Peyer's patch (tissue), 4 donors: ENCODE measurements around the gene ALG3.

Source experiments
- POLR2A ChIP-seq, 2 donors: fragments of 450-650 bp; IDR thresholded peaks; one replicate each; pipeline ENCODE4 v1.5.1; 2017; ENCODE audit warnings: antibody characterized with exemption in 2 of 2, mild to moderate bottlenecking in 2 of 2, moderate library complexity in 2 of 2
- TF ChIP-seq, protein P1 (sequence below), 6 experiments: fragments of 450-650 bp in 4 of 6; fragments of 200-600 bp in 2 of 6; sonication (generic) in 1 of 6; IDR thresholded peaks; one replicate each; pipeline ENCODE4 v1.5.1; 2017 to 2019; ENCODE audit warnings: antibody characterized with exemption in 6 of 6, mild to moderate bottlenecking in 3 of 6, moderate library complexity in 1 of 6

DNA sequence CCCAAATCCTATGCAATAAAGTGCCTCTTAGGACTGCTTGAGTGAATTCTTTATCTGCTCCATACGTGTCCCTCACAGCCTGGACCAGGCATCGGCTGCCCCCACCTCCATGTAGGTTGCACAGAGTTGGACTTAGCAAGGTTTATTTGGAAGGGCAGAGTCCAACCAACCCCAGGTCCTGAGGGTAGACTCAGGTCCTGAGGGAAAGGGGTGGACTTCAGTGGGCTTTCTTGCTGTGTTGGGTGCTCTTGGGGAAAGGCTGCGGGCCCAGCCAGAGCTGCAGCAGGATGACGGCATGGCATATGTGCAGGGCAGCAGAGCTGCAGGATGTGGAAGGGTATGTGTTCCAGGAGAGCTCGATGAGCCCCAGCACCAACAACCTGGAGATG lies 6.5 kb downstream of the ALG3 start:
- TF ChIP-seq, protein P1, sequence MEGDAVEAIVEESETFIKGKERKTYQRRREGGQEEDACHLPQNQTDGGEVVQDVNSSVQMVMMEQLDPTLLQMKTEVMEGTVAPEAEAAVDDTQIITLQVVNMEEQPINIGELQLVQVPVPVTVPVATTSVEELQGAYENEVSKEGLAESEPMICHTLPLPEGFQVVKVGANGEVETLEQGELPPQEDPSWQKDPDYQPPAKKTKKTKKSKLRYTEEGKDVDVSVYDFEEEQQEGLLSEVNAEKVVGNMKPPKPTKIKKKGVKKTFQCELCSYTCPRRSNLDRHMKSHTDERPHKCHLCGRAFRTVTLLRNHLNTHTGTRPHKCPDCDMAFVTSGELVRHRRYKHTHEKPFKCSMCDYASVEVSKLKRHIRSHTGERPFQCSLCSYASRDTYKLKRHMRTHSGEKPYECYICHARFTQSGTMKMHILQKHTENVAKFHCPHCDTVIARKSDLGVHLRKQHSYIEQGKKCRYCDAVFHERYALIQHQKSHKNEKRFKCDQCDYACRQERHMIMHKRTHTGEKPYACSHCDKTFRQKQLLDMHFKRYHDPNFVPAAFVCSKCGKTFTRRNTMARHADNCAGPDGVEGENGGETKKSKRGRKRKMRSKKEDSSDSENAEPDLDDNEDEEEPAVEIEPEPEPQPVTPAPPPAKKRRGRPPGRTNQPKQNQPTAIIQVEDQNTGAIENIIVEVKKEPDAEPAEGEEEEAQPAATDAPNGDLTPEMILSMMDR (IDR thresholded peaks at IDR 0.05), result no peak
- TF ChIP-seq POLR2A (IDR thresholded peaks at IDR 0.05), result no peak
